NB4 (cell line): ENCODE results near the gene FAM3B.

Experiments used
- DNase-seq: peaks from one replicate; pipeline ENCODE4 v3.0.0; 2010; ENCODE audit warnings: low read depth
- H3K4me3 ChIP-seq: one replicate; pipeline ENCODE4 v1.5.1; 2011; ENCODE audit warnings: mild to moderate bottlenecking, low read depth, low read length, moderate library complexity
- MYC ChIP-seq: IDR thresholded peaks from 2 replicates; pipeline ENCODE4 v1.6.1; 2011; ENCODE audit warnings: low read depth, low read length
- POLR2A ChIP-seq: IDR thresholded peaks from 2 replicates; pipeline ENCODE4 v1.6.1; 2011; ENCODE audit warnings: mild to moderate bottlenecking; ENCODE audit not compliant: insufficient read length; ENCODE audit errors: extremely low read depth
- TF ChIP-seq, protein P1 (sequence below): IDR thresholded peaks from one replicate; pipeline ENCODE4 v1.5.1; 2012; ENCODE audit warnings: low read depth, low read length
- TF ChIP-seq, protein P2 (sequence below): IDR thresholded peaks from 2 replicates; pipeline ENCODE4 v1.6.1; 2011; ENCODE audit warnings: low read depth, low read length

FAM3B gene

DNA sequence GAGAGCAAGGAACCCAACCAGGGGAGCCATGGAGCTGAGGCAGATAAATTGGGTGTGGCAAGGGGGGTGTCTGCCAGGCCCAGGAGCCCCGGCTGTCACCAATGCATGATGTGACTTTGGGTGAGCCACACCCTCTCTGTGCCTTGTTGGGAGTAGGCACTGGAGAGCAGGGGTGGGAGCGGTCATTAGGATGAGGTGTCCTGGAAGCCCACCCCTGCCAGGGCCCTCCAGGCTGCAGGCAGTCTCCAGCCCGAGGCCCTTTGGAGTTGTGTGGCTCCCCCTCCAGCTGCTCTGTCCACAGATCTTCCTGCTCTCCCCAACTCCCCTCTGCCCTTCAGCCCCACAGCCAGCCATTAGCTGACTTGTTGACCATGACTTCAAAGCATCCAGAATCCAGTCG, 56.7 kb downstream of the FAM3B start:
- DNase-seq, result no peak
- peak overlapping the region; percentile 99 for H3K4me3 ChIP-seq
- TF ChIP-seq, protein P1, sequence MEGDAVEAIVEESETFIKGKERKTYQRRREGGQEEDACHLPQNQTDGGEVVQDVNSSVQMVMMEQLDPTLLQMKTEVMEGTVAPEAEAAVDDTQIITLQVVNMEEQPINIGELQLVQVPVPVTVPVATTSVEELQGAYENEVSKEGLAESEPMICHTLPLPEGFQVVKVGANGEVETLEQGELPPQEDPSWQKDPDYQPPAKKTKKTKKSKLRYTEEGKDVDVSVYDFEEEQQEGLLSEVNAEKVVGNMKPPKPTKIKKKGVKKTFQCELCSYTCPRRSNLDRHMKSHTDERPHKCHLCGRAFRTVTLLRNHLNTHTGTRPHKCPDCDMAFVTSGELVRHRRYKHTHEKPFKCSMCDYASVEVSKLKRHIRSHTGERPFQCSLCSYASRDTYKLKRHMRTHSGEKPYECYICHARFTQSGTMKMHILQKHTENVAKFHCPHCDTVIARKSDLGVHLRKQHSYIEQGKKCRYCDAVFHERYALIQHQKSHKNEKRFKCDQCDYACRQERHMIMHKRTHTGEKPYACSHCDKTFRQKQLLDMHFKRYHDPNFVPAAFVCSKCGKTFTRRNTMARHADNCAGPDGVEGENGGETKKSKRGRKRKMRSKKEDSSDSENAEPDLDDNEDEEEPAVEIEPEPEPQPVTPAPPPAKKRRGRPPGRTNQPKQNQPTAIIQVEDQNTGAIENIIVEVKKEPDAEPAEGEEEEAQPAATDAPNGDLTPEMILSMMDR, result no peak
- no peak for TF ChIP-seq MYC
- TF ChIP-seq POLR2A, result no peak
- TF ChIP-seq, protein P2, sequence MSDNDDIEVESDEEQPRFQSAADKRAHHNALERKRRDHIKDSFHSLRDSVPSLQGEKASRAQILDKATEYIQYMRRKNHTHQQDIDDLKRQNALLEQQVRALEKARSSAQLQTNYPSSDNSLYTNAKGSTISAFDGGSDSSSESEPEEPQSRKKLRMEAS, result no peak

GRCh38 chr21:41373763-41374162, 57.2 kb downstream of the FAM3B start:
- DNase-seq, result no peak
- TF ChIP-seq, protein P2, result no peak
- TF ChIP-seq MYC (no peak), POLR2A (no peak)
- TF ChIP-seq, protein P1, result no peak
- no peak overlapping the region for H3K4me3 ChIP-seq

DNA sequence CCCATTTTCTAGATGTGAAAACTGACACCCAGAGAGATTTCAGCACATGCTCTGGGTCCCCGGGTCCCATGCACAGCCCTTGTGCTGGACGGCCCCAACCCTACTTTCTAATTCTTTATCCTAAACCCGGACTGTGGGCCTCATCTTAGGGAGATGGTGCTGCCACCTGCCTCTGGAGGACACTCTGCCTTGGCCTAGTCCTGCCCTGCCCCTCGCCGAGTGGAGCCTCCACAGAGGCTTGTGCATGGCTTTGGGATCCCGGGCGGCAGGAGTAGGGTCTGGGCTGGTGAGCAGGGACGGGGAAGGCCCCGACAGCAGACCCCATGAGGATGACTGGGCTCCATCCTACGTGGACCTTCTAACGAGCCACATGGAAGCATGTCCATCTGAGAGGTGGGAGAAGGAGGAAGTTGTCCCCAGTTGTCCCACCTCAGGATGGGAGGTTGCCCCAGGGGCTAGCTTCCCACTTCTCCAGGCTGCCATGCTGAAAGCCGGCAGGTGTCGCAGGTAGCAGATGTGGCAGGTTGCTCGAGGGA, 57.6 kb downstream of the FAM3B start:
- no peak for DNase-seq

GRCh38 chr21:41374867-41375533, 58.4 kb downstream of the FAM3B start:
- H3K4me3 ChIP-seq, result no peak overlapping the region
- no peak for DNase-seq
- TF ChIP-seq, protein P1, result no peak
- TF ChIP-seq MYC (no peak), POLR2A (no peak)
- TF ChIP-seq, protein P2, result no peak

More for the DNA sequence above, 57.6 kb downstream of the FAM3B start:
- TF ChIP-seq POLR2A, result no peak
- TF ChIP-seq, protein P1, result no peak
- TF ChIP-seq, protein P2, result no peak
- no peak for TF ChIP-seq MYC
- H3K4me3 ChIP-seq, result no peak overlapping the region

DNA sequence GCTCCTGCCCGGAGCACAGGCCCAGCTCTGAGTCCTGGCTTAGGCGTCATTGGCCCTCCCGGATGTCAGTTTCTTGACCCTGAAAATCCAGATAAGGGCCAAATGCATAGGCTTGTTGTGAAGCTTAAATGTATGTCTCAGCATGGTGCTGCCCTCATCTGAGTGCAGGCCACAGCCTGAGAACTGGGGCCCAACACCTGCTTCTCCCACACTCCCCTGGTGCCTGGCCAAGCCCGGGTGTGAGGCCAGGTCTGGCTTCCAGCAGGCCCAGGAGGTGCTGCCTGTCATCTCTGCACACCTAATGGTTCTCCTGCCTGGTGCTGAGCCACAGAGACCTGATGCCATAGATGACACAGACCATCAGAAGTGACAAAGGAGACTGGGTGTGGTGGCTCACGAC, 59.3 kb downstream of the FAM3B start:
- TF ChIP-seq, protein P1, result no peak
- no peak for TF ChIP-seq POLR2A
- TF ChIP-seq, protein P2, result no peak
- no peak for TF ChIP-seq MYC
- H3K4me3 ChIP-seq, result no peak overlapping the region
- no peak for DNase-seq
